ENCODE measurements around the gene PDE6B.

- TF ChIP-seq, protein P1, sequence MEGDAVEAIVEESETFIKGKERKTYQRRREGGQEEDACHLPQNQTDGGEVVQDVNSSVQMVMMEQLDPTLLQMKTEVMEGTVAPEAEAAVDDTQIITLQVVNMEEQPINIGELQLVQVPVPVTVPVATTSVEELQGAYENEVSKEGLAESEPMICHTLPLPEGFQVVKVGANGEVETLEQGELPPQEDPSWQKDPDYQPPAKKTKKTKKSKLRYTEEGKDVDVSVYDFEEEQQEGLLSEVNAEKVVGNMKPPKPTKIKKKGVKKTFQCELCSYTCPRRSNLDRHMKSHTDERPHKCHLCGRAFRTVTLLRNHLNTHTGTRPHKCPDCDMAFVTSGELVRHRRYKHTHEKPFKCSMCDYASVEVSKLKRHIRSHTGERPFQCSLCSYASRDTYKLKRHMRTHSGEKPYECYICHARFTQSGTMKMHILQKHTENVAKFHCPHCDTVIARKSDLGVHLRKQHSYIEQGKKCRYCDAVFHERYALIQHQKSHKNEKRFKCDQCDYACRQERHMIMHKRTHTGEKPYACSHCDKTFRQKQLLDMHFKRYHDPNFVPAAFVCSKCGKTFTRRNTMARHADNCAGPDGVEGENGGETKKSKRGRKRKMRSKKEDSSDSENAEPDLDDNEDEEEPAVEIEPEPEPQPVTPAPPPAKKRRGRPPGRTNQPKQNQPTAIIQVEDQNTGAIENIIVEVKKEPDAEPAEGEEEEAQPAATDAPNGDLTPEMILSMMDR (IDR thresholded peaks at IDR 0.05; ENCODE audit: low read depth, low read length) = no peak
- TF ChIP-seq EZH2phosphoT487 (IDR thresholded peaks at IDR 0.05; ENCODE audit: low read depth) = no peak
Observed at GRCh38 chr4:624705-625590, at the start of gene PDE6B.
